Spleen (tissue), 11 donors: ENCODE results near the gene HDHD3. TPM values are rescaled to one million over a fixed set of nuclear protein-coding genes. Genes with fewer than 3 reads are reported as not detected.

Experiments used
- DNase-seq: peaks from one replicate; pipeline ENCODE4 v3.0.0-alpha.2; 2020
- H3K27ac ChIP-seq, 8 donors: fragments of 200-600 bp; sonication (generic) in 7 of 8; 1 replicate in 4 of 8; 2 replicates in 4 of 8; pipeline versions ENCODE4 v1.5.0 to v1.8.0; 2016 to 2021; ENCODE audit warnings: inconsistent platforms in 4 of 8, mild to moderate bottlenecking in 4 of 8, moderate library complexity in 1 of 8
- H3K27me3 ChIP-seq, 7 donors: fragments of 200-600 bp; sonication (generic) in 6 of 7; replicated peaks in 1 of 7; 1 replicate in 4 of 7; 2 replicates in 3 of 7; pipeline versions ENCODE4 v1.5.0 to v1.8.0; 2016 to 2021; ENCODE audit warnings: inconsistent platforms in 3 of 7, mild to moderate bottlenecking in 1 of 7
- H3K36me3 ChIP-seq, 6 donors: fragments of 200-600 bp; sonication (generic) in 5 of 6; 1 replicate in 4 of 6; 2 replicates in 2 of 6; pipeline versions ENCODE4 v1.5.0 to v1.8.0; 2016 to 2021; ENCODE audit warnings: inconsistent platforms in 2 of 6
- H3K4me1 ChIP-seq, 6 donors: fragments of 200-600 bp; sonication (generic) in 5 of 6; 1 replicate in 3 of 6; 2 replicates in 3 of 6; pipeline versions ENCODE4 v1.5.0 to v1.8.0; 2016 to 2021; ENCODE audit warnings: inconsistent platforms in 3 of 6
- H3K4me3 ChIP-seq, 8 donors: fragments of 200-600 bp; sonication (generic) in 7 of 8; 1 replicate in 4 of 8; 2 replicates in 4 of 8; pipeline versions ENCODE4 v1.5.0 to v1.8.0; 2016 to 2021; ENCODE audit warnings: inconsistent platforms in 4 of 8, mild to moderate bottlenecking in 4 of 8, moderate library complexity in 2 of 8
- H3K9me3 ChIP-seq, 8 donors: fragments of 200-600 bp; sonication (generic) in 7 of 8; 1 replicate in 4 of 8; 2 replicates in 4 of 8; pipeline versions ENCODE4 v1.5.0 to v1.8.0; 2016 to 2021; ENCODE audit warnings: inconsistent platforms in 4 of 8
- CTCF ChIP-seq, 11 experiments: fragments of 200-600 bp in 7 of 11; fragments of 450-650 bp in 4 of 11; sonication (generic) in 4 of 11; IDR thresholded peaks in 8 of 11; conservative IDR thresholded peaks in 3 of 11; 1 replicate in 7 of 11; 2 replicates in 4 of 11; pipeline versions ENCODE4 v1.4.0 to v1.8.0; 2016 to 2021; ENCODE audit warnings: antibody characterized with exemption in 11 of 11, inconsistent platforms in 4 of 11, mild to moderate bottlenecking in 1 of 11
- POLR2A ChIP-seq, 3 donors: fragments of 450-650 bp; IDR thresholded peaks; one replicate each; pipeline ENCODE4 v1.5.1; 2017; ENCODE audit warnings: antibody characterized with exemption in 3 of 3, mild to moderate bottlenecking in 1 of 3
- POLR2AphosphoS5 ChIP-seq, 3 donors: sonication (generic); formaldehyde crosslinking; IDR thresholded peaks; one replicate each; pipeline ENCODE4 v1.5.1; 2017; ENCODE audit warnings: antibody characterized with exemption in 3 of 3
- WGBS, 5 donors: extraction: QIAGEN DNeasy Blood & Tissue Kit in 3 of 5; methylation state at CpG; one replicate each; pipeline versions ENCODE4 v1.1.5 to v1.1.7; 2013 to 2018; 5-methylcytosine and 5-hydroxymethylcytosine counted together
- intact Hi-C: fragments of 100-400 bp; cut with DNase I; formaldehyde crosslinking; loops from one replicate; pipeline ENCODE4 v1.15.0; 2023; ENCODE audit warnings: low total_unique reads
- polyA plus RNA-seq, 3 donors: library from polyadenylated mRNA; stranded (reverse); fragments of 200-250 nt; gene quantifications; one replicate each; pipeline ENCODE4 v1.2.1, GENCODE V29; 2013
- total RNA-seq, 7 donors: library from RNA; depleted of rRNA in 3 of 7; stranded (reverse); fragments of >200 nt in 3 of 7; fragmentation: NEBNext Ultra II Directional in 4 of 7; extraction: Animal tissue kit (Norgen Biotek cat#: 25700) in 4 of 7; gene quantifications; one replicate each; pipeline versions ENCODE4 v1.1.0 to v1.2.1, GENCODE V29; 2016 to 2021
- donor health status: healthy with polysubstance abuse.
- donor health status: DM: no; HTN: no; CAD: no; lungs with moderate emphysema.
- donor health status: DM: no; HTN: no; CAD: no.
- donor health status: Bipolar disorder and iron deficiency.
- donor health status: healthy.
- donor health status: DM: no; HTN: no; CAD: no.
- donor health status: DM: yes; HTN: yes; CAD: no.

The HDHD3 gene
- total and polyA plus RNA-seq, 10 donors = 13.5 to 38.3 (median 17.6) TPM

GRCh38 chr9:113388833-113389232 lies 12.0 kb upstream of the HDHD3 start:
- no peak for DNase-seq
- H3K27ac ChIP-seq = no peak overlapping the region
- peaks cover 0 to 84% (median 54%) of the 10 kb centered on the region in 6 donors for H3K36me3 ChIP-seq
- no peak overlapping the region for H3K4me3 ChIP-seq
- intact Hi-C loops = no loop called here
- H3K27me3 ChIP-seq = no peaks in the 10 kb centered on the region
- H3K4me1 ChIP-seq = no peaks in the 10 kb centered on the region
- no peaks in the 10 kb centered on the region for H3K9me3 ChIP-seq
- WGBS, 5 donors = 90 to 98% (median 95%) methylated on average over 11 to 13 of the region's 13 CpGs
- TF ChIP-seq CTCF (IDR thresholded peaks at IDR 0.05 in 8 of 11, conservative IDR thresholded peaks at IDR 0.05 in 3 of 11) (no peak), POLR2AphosphoS5 (IDR thresholded peaks at IDR 0.05) (no peak), POLR2A (IDR thresholded peaks at IDR 0.05) (no peak)

GRCh38 chr9:113387560-113388230 lies 10.9 kb upstream of the HDHD3 start:
- Histone ChIP-seq H3K27me3 (no peaks in the 10 kb centered on the region), H3K27ac (no peak overlapping the region), H3K4me1 (no peaks in the 10 kb centered on the region), H3K36me3 (peaks cover 0 to 73% (median 50%) of the 10 kb centered on the region in 6 donors), H3K4me3 (no peak overlapping the region), H3K9me3 (no peaks in the 10 kb centered on the region)
- 77 to 92% (median 86%) methylated on average over 4 to 9 of the region's 9 CpGs for WGBS, 5 donors
- no peak for DNase-seq
- intact Hi-C loops = no loop called here
- TF ChIP-seq POLR2AphosphoS5 (IDR thresholded peaks at IDR 0.05) (no peak), CTCF (IDR thresholded peaks at IDR 0.05 in 8 of 11, conservative IDR thresholded peaks at IDR 0.05 in 3 of 11) (no peak), POLR2A (IDR thresholded peaks at IDR 0.05) (no peak)

- 81 to 92% (median 87%) methylated on average over 4 of the region's 4 CpGs for WGBS, 5 donors
These were observed 10.0 kb upstream of the HDHD3 start for GRCh38 chr9:113386571-113387393.

More at GRCh38 chr9:113386571-113387393, 10.0 kb upstream of the HDHD3 start:
- intact Hi-C loops = no loop called here
- TF ChIP-seq POLR2AphosphoS5 (IDR thresholded peaks at IDR 0.05) (no peak), CTCF (IDR thresholded peaks at IDR 0.05 in 8 of 11, conservative IDR thresholded peaks at IDR 0.05 in 3 of 11) (no peak), POLR2A (IDR thresholded peaks at IDR 0.05) (no peak)
- Histone ChIP-seq H3K27ac (no peak overlapping the region), H3K9me3 (no peaks in the 10 kb centered on the region), H3K27me3 (no peaks in the 10 kb centered on the region), H3K36me3 (peaks cover 0 to 64% (median 45%) of the 10 kb centered on the region in 6 donors), H3K4me1 (no peaks in the 10 kb centered on the region), H3K4me3 (no peak overlapping the region)
- DNase-seq = no peak
